MCF 10A (cell line): ENCODE results near the gene IGF2BP3. TPM values are rescaled to one million over a fixed set of nuclear protein-coding genes. Genes with fewer than 3 reads are reported as not detected.
A peak's percentile ranks its signal among the peaks of the same experiment; 100 is the strongest.

Experiments used
- BruUV-seq: library from RNA; stranded (reverse); fragments of 400-500 nt; replicated peaks from 2 replicates; lab custom pipeline; 2021; lab: Mats Ljungman, UMichigan
- CTCF ChIA-PET: fragments of 300-600 bp; sonication (Branson Sonifier 250); formaldehyde crosslinking; extraction: SDS; loops from one replicate; lab custom pipeline; 2021; ENCODE audit warnings: antibody characterized with exemption, inconsistent platforms; lab: Yijun Ruan, JAX
- POLR2A ChIA-PET: fragments of 300-600, 350-650 bp; sonication (Branson Sonifier 250); formaldehyde crosslinking; extraction: SDS; loops from one replicate; lab custom pipeline; 2020; ENCODE audit warnings: antibody characterized with exemption, inconsistent platforms; lab: Yijun Ruan, JAX
- DNase-seq: peaks from one replicate; pipeline ENCODE4 v3.0.0-alpha.2; 2018; ENCODE audit not compliant: unreplicated experiment
- H3K27ac Mint-ChIP-seq: one replicate; pipeline ENCODE4 v1.8.0; 2022; ENCODE audit warnings: mild to moderate bottlenecking, low read depth, mixed read lengths; ENCODE audit not compliant: unreplicated experiment
- H3K27me3 Mint-ChIP-seq: one replicate; pipeline ENCODE4 v1.8.0; 2022; ENCODE audit warnings: mixed read lengths; ENCODE audit not compliant: insufficient read depth, unreplicated experiment
- H3K36me3 Mint-ChIP-seq: one replicate; pipeline ENCODE4 v1.8.0; 2022; ENCODE audit warnings: mild to moderate bottlenecking, moderate library complexity, mixed read lengths; ENCODE audit not compliant: insufficient read depth, unreplicated experiment
- H3K4me1 Mint-ChIP-seq: one replicate; pipeline ENCODE4 v1.8.0; 2022; ENCODE audit warnings: mixed read lengths; ENCODE audit not compliant: insufficient read depth, unreplicated experiment
- H3K4me3 Mint-ChIP-seq: one replicate; pipeline ENCODE4 v1.8.0; 2022; ENCODE audit warnings: mild to moderate bottlenecking, moderate library complexity, mixed read lengths; ENCODE audit not compliant: unreplicated experiment
- H3K9me3 Mint-ChIP-seq: one replicate; pipeline ENCODE4 v1.8.0; 2022; ENCODE audit warnings: mixed read lengths; ENCODE audit not compliant: unreplicated experiment
- intact Hi-C: fragments of 100-400 bp; cut with micrococcal nuclease; formaldehyde crosslinking; loops from 2 replicates; pipeline ENCODE4 v1.14.1; 2022
- total RNA-seq: library from RNA; stranded (reverse); gene quantifications from 2 replicates; pipeline ENCODE4 v1.2.3, GENCODE V29; 2022
- TF ChIP-seq, protein P1 (sequence below): fragments of 200-600 bp; IDR thresholded peaks from one replicate; pipeline ENCODE4 v1.8.0; 2022; ENCODE audit warnings: antibody characterized with exemption, mild to moderate bottlenecking; ENCODE audit not compliant: unreplicated experiment

The IGF2BP3 gene
- total RNA-seq, 1 experiment from 2014 or later = 29.8 TPM

DNA sequence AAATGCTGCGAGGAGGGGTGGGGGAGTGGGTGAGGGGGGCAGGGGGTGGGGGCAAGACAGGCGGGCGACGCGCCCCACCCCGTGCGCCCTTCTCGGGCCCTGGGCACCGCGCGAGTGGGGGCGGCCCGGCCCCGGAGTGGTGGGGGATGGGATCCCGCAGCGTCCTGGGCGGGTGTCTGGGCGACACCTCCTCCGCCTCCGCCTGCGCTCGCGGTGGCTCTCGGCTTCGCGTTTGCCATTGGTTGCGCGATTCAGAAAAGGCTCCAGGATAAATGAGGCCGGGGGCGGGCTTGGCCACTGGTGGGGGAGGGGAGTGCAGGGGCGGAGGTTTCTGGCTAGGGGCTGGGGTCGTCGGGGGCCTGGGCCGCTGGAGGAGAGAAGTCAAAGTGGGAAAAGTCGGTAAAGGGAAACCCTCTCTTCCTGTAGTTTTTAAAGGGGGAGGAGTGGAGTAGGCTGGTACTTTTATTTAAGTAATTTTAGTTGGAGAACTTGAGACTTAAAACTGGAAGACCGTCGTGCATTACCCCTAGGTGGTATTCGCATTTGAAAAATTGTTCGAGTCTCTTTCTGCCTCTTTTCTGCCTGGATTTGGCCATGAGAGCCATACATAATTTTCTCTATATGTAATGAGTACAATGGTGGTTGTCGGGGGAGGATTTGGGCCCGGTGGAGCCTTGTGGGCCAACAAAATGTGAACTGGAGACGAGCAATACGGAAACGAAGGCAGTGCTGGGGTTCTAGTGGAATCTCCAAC is 992 bp upstream of the IGF2BP3 start:
- intact Hi-C loops = loop anchor here (2.0 kb wide), 2 partner anchors 40 to 60 kb away; partner anchors contain the start of gene TRA2A
- peaks cover 6% of the 10 kb centered on the region for H3K36me3 Mint-ChIP-seq
- peak; percentile 67 for DNase-seq

GRCh38 chr7:23469961-23470250 is 385 bp downstream of the IGF2BP3 start:
- ChIA-PET POLR2A (interaction anchor here (0.6 to 2.2 kb wide), 9 partner anchors 18 to 171 kb away, joined by 3 to 12 read pairs (median 3); partner anchors contain the start of gene MALSU1), CTCF (interaction anchor here (0.6 to 1.1 kb wide), 2 partner anchors 15 to 143 kb away, joined by 3 read pairs; no protein-coding TSS in a partner anchor)
- peak overlapping the region; percentile 89 for H3K27ac Mint-ChIP-seq

More for the DNA sequence above, 992 bp upstream of the IGF2BP3 start:
- peak overlapping the region; percentile 88 for H3K4me3 Mint-ChIP-seq
- TSS peak; percentile 69 for BruUV-seq
- CTCF ChIA-PET = no interaction called here
- POLR2A ChIA-PET = no interaction called here
- peaks cover 6% of the 10 kb centered on the region for H3K4me1 Mint-ChIP-seq
- H3K9me3 Mint-ChIP-seq = no peaks in the 10 kb centered on the region
- peaks cover 34% of the 10 kb centered on the region for H3K27me3 Mint-ChIP-seq
- TF ChIP-seq, protein P1, sequence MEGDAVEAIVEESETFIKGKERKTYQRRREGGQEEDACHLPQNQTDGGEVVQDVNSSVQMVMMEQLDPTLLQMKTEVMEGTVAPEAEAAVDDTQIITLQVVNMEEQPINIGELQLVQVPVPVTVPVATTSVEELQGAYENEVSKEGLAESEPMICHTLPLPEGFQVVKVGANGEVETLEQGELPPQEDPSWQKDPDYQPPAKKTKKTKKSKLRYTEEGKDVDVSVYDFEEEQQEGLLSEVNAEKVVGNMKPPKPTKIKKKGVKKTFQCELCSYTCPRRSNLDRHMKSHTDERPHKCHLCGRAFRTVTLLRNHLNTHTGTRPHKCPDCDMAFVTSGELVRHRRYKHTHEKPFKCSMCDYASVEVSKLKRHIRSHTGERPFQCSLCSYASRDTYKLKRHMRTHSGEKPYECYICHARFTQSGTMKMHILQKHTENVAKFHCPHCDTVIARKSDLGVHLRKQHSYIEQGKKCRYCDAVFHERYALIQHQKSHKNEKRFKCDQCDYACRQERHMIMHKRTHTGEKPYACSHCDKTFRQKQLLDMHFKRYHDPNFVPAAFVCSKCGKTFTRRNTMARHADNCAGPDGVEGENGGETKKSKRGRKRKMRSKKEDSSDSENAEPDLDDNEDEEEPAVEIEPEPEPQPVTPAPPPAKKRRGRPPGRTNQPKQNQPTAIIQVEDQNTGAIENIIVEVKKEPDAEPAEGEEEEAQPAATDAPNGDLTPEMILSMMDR = no peak
- H3K27ac Mint-ChIP-seq = peak overlapping the region; percentile 89

DNA sequence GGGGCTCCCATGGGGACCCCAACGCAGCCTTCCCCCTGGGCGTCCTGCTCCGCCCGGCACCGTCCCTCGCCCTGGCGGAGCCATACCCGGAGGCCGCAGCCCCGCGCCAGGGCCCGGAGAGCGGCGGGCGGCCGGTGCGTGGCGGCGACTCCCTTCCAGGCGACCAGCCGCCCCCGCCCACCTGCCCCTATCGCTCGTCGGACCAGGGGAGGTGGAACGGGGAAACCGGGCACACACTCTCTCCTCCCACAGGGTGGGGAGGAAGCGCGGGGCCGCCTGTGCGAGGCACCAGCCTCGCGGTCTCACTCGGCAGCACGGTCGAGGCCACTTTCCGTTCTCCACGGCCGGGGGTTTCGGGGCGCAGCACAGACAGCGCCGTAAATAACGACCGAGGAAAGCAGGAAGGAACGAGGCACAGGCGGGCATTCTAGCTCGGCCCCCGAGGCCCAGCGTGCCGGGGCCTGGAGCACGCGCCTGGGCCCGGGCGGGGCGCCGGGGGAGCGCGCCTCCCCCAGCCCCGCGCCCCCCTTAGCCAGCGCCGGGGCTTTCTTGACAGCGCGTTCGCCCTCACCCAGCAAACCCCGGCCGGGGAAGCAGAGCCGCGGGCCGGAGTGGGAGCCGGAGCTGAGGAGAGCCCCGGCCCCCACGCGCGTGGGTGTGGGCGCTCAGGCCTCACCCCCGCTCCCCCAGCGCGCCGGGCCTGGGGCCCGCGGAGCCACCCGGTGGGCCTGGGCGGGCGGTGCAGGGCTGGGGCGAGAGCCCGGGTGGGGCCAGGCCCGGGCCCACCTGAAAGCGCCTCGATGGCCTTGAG is 936 bp downstream of the IGF2BP3 start:
- H3K36me3 Mint-ChIP-seq = peaks cover 13% of the 10 kb centered on the region
- peaks cover 17% of the 10 kb centered on the region for H3K4me1 Mint-ChIP-seq
- no TSS peak for BruUV-seq
- ChIA-PET POLR2A (interaction anchor here (0.7 to 2.2 kb wide), 7 partner anchors 38 to 170 kb away, joined by 3 to 12 read pairs (median 3); partner anchors contain the start of gene MALSU1), CTCF (interaction anchor here (0.6 to 1.1 kb wide), 2 partner anchors 15 to 144 kb away, joined by 3 read pairs; no protein-coding TSS in a partner anchor)
- H3K27me3 Mint-ChIP-seq = peaks cover 15% of the 10 kb centered on the region
- DNase-seq = peak; percentile 9
- H3K4me3 Mint-ChIP-seq = peak overlapping the region; percentile 88
- H3K9me3 Mint-ChIP-seq = no peaks in the 10 kb centered on the region
- TF ChIP-seq, protein P1 = no peak
- intact Hi-C loops = no loop called here
- H3K27ac Mint-ChIP-seq = peak overlapping the region; percentile 89

More at GRCh38 chr7:23469961-23470250, 385 bp downstream of the IGF2BP3 start:
- Mint-ChIP-seq H3K4me3 (peak overlapping the region; percentile 88), H3K9me3 (no peaks in the 10 kb centered on the region), H3K4me1 (peaks cover 14% of the 10 kb centered on the region), H3K36me3 (peaks cover 10% of the 10 kb centered on the region), H3K27me3 (peaks cover 20% of the 10 kb centered on the region)
- intact Hi-C loops = loop anchor here (2.0 kb wide), 2 partner anchors 39 to 61 kb away; partner anchors contain the start of gene TRA2A
- no peak for DNase-seq
- TSS peak; percentile 86 for BruUV-seq
- TF ChIP-seq, protein P1 = no peak
